Neural cell (in vitro differentiated cells): ENCODE data around the gene DARS1.

Source experiments
- EZH2 ChIP-seq: fragments of 200-600, 300-800 bp; shearing (Covaris generic), sonication (generic); IDR thresholded peaks from 2 replicates; pipeline ENCODE4 v1.6.1; 2014; ENCODE audit warnings: antibody characterized with exemption, low read length, borderline replicate concordance, mild to moderate bottlenecking; ENCODE audit not compliant: insufficient read depth, poor library complexity, severe bottlenecking
- POLR2AphosphoS5 ChIP-seq: IDR thresholded peaks from 2 replicates; pipeline ENCODE4 v1.6.1; 2012
- RAD21 ChIP-seq: fragments of 450-650 bp; conservative IDR thresholded peaks from 2 replicates; pipeline ENCODE4 v1.6.1; 2014; ENCODE audit warnings: antibody characterized with exemption, mild to moderate bottlenecking, moderate library complexity
- REST ChIP-seq: IDR thresholded peaks from 2 replicates; pipeline ENCODE4 v1.6.1; 2012; ENCODE audit warnings: borderline replicate concordance
- TAF1 ChIP-seq: IDR thresholded peaks from 2 replicates; pipeline ENCODE4 v1.6.1; 2012; ENCODE audit warnings: low read depth
- TF ChIP-seq, protein P1 (sequence below): fragments of 450-650 bp; IDR thresholded peaks from 2 replicates; pipeline ENCODE4 v1.5.1; 2014; ENCODE audit warnings: antibody characterized with exemption, mild to moderate bottlenecking, moderate library complexity; ENCODE audit not compliant: poor library complexity, severe bottlenecking

DNA sequence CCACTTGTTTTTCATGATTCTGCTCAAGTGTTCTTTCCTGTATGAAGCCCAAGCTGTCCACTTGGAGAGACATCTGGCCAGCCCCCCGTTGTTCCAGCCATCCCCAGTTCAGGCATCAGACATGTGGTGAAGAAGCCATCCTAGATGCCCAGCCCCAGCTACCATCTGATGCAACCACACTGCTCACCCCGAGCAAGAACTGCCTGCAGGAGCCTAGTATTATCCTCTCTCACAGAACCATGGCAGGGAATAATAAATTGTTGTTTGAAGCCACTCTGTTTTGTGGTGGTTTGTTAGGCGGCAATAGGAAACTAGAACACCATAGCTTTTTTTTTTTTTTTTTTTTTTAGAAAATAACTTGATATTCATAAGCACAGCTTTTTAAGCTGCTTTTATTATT lies 19.5 kb upstream of the DARS1 start:
- TF ChIP-seq EZH2 (no peak), POLR2AphosphoS5 (no peak), TAF1 (no peak), RAD21 (no peak), REST (no peak)
- TF ChIP-seq, protein P1, sequence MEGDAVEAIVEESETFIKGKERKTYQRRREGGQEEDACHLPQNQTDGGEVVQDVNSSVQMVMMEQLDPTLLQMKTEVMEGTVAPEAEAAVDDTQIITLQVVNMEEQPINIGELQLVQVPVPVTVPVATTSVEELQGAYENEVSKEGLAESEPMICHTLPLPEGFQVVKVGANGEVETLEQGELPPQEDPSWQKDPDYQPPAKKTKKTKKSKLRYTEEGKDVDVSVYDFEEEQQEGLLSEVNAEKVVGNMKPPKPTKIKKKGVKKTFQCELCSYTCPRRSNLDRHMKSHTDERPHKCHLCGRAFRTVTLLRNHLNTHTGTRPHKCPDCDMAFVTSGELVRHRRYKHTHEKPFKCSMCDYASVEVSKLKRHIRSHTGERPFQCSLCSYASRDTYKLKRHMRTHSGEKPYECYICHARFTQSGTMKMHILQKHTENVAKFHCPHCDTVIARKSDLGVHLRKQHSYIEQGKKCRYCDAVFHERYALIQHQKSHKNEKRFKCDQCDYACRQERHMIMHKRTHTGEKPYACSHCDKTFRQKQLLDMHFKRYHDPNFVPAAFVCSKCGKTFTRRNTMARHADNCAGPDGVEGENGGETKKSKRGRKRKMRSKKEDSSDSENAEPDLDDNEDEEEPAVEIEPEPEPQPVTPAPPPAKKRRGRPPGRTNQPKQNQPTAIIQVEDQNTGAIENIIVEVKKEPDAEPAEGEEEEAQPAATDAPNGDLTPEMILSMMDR: no peak
